Endometrial microvascular endothelial cells (primary cell): ENCODE results near the gene TMC2. TPM values are rescaled to one million over a fixed set of nuclear protein-coding genes. Genes with fewer than 3 reads are reported as not detected.

Experiments
- in situ Hi-C: cut with HindIII; loops from 2 replicates; pipeline ENCODE4 v1.10.0; 2017; ENCODE audit warnings: low sequenced_read_pairs, low pct_unique_long_range_greater_than_20kb; ENCODE audit errors: inconsistent ontology term
- total RNA-seq: library from RNA; depleted of rRNA; stranded (reverse); fragments of >200 nt; gene quantifications from one replicate; pipeline ENCODE4 v1.2.3, GENCODE V29; 2015; ENCODE audit errors: inconsistent ontology term

TMC2 gene
- total RNA-seq, 1 donor from 2014 or later: not detected

- in situ Hi-C loops: no loop called here
These were observed 80.3 kb downstream of the TMC2 start for GRCh38 chr20:2616634-2617033.

GRCh38 chr20:2617099-2617714 lies 80.8 kb downstream of the TMC2 start:
- in situ Hi-C loops: no loop called here

DNA sequence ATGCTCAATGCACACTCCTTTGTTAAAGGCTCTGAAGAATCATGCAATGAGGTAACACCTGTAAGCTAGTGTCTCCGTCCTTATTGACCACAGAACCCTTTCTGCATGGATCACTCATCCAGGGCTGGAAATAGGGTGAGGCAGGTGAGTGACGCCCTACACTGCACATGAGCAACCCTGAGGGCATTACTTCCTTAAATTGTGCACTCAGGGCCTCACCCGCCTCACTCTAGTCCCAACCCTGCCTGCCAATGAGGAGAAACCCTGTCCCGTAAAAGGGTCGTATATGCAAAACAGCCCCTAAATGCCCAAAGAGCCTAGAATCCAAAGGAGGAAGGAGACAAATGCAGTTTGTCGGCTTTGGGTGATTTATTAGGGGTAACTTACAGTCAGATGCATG lies 82.4 kb downstream of the TMC2 start:
- in situ Hi-C loops: no loop called here

DNA sequence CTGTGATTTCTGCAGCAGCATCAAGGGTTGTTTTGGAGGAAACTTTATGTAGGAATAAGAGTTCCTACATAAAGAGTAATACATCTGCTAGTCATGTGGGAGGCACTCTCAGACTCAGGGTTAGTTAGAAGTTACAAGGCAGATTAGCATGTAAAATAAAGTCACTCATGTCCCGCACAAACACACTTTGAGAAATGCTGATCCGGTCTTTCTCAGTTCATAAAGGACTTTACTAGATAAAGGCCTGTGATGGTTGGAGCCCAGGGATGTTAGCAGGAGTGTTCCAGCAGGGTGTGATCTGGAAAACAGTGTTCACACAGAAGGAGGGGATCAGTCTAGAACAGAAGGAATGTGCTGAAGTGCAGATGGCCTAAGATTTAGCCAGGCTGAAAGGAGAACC lies 83.0 kb downstream of the TMC2 start:
- in situ Hi-C loops: no loop called here

DNA sequence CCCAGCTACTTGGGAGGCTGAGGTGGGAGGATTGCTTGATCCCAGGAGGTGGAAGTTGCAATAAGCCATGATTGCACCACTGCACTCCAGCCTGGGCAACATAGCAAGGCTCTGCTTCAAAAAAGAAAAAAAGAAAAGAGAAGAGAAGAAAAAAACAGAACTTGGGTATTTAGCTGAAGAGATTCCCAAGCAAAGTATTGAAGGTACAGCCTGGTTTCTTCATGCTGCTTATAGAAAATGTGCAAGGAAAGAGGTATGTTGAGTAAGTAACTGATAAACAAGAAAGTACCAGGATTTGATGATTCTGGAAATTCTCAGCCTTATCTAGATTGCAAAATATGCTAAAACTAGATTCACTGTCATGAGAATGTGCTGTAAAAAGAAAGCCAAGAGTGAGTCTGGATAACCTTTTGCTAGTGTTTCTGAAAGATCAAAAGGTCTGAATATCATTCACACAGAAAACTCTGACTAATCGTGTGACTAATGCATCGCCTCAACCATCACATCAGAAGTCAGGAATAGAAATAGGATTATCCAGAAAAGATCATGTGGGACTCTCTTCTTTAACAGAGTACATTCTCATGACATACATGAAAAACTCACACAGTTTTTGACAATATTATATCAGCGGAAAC lies 83.7 kb downstream of the TMC2 start:
- in situ Hi-C loops: no loop called here

GRCh38 chr20:2624190-2624589 lies 87.8 kb downstream of the TMC2 start:
- in situ Hi-C loops: no loop called here

DNA sequence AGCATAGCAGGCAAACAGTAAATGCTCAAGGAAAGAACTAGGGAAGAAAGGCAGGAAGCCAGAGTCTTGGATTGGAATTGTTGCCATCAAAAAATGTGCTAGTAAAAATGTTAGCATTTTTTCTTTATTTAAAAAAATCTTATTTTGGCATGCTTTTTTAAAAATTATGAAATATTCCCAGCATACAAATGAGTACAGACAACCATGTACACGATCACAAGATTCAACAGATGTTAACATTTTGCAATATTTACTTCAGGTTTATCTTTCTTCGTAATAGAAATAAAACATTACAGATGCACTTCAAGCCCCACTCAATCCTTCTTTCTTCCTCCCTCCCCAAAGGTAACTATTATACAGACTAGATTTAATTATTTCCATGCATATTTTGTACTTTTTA lies 88.7 kb downstream of the TMC2 start:
- in situ Hi-C loops: no loop called here

GRCh38 chr20:2626853-2627541 lies 90.6 kb downstream of the TMC2 start:
- in situ Hi-C loops: no loop called here

GRCh38 chr20:2631228-2631627 lies 94.9 kb downstream of the TMC2 start:
- in situ Hi-C loops: no loop called here

GRCh38 chr20:2633381-2633780 lies 97.0 kb downstream of the TMC2 start:
- in situ Hi-C loops: no loop called here

DNA sequence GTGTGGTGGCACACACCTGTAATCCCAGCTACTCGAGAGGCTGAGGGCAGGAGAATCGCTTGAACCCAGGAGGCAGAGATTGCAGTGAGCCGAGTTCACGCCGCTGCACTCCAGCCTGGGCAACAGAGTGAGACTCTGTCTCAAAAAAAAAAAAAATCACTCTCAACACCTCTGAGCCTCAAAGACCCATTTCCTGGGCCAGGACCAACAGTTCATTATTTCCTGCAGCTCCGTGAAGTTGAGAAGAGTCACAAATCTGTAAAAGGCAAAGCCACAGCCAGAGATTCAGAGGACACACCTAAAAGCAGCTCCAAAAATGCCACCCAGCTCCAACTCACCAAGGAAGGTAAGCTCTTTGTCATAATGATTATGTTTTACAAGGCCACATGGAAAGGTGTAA lies 100.9 kb downstream of the TMC2 start:
- in situ Hi-C loops: no loop called here

GRCh38 chr20:2640260-2640659 lies 103.9 kb downstream of the TMC2 start:
- in situ Hi-C loops: no loop called here

DNA sequence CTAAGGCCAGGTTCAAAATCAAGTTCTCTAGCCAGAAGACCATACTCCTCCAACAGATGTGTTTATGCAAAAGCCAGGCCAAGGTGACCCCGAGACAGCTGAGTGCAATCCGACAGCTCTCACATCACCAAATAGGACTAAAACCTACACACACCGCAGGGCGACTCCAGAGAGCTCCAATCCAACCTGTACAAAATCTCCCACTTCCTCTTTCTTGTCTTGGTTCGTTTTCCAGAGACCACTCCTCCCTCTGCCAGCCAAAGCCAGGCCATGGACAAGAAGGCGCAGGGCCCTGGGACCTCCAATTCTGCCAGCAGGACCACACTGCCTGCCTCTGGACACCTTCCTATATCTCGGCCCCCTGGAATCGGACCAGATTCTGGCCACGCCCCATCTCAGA lies 104.5 kb downstream of the TMC2 start:
- in situ Hi-C loops: no loop called here

DNA sequence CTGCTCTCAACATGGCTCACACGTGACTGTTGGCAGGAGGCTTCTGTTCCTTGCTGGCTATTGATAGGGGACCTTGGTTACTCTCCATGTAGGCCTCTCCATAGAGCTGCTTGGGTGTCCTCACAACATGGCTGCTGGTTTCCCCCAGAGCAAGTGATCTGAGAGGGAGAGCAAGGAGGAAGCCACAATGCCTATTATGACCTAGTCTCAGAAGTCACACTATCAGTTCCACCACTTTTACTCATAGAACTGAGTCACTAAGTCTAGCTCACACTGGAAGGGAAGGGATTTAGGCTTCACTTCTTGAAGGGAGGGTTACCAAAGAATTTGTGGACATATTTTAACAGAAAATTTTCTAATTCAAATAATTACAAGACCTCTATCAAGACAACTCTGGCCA lies 107.3 kb downstream of the TMC2 start:
- in situ Hi-C loops: no loop called here

DNA sequence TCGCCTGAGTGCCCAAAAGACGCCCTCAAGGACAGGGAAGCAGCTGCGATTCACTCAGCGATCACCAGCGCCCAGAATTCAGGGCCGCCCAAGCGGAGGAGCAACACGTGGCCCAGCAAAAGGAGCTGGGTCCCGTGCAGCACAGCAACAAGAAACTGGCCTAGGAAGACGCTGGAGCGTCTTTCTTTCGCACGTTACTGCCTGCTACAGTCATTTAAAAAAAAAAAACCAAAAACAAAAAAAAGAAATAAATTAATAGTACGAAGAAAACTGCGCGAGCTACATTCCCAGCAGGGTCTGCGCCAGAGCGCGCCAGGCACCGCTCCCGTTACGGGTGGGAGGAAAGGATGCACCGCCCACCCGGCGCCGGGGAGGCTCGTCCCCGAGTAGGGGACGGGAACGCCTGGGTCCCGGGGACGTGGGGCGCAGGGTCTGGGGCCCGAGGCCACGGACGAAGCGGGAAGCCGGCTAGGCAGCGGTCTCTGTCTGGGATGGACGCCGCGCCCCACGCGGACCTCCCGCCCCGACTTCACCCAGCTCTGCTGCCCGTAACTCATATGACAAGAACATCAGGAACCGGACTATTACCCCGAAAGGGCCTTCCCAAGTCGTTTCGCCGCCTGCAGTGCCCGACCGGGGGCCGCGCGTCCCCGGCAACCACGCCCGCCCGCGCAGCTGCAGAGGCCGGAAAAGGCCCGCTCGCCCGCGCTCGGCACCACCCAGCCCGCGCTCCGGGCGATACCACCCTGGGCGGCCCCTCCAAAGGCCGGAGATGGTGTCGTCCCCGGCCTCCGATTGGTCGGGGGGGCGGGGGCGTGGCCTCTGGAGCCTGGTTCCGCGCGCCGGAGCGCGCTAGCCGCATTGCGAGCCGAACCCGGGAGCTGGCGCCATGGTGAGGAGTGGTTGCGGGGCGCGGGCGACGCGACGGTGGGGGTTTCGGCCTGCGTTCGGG lies 115.7 kb downstream of the TMC2 start, which contains the start of gene NOP56:
Gene NOP56 (plus strand): TSS at position 861 of the 952 bp plus-strand sequence. CDS start 29 bp downstream, at position 890.
- in situ Hi-C loops: no loop called here

GRCh38 chr20:2652724-2653555 lies 116.6 kb downstream of the TMC2 start:
- in situ Hi-C loops: no loop called here

- in situ Hi-C loops: no loop called here
These were observed 117.4 kb downstream of the TMC2 start for GRCh38 chr20:2653556-2654383.
